ENCODE measurements around the gene DACT3.

DACT3 gene

DNA sequence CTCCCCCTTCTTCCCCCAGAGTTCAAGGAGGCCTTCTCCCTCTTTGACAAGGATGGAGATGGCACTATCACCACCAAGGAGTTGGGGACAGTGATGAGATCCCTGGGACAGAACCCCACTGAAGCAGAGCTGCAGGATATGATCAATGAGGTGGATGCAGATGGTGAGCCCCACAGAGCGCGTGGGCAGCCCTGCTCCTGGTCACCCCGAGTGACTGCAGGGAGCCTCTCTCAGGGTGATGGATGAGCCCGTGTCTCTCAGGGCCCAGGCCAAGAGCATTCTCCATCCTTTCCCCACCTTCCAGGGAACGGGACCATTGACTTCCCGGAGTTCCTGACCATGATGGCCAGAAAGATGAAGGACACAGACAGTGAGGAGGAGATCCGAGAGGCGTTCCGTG lies 52.8 kb downstream of the DACT3 start:
- Histone ChIP-seq H3K79me2 (ENCODE audit: insufficient read depth, low read length) (peaks cover 3% of the 10 kb centered on the region; the same call in 1 of the 2 replicates), H3K27ac (ENCODE audit: low read depth, low read length, poor library complexity, severe bottlenecking) (no peak overlapping the region), H3K9ac (ENCODE audit: low read length) (no peak overlapping the region), H3K36me3 (ENCODE audit: insufficient read depth, low read length) (peaks cover 56% of the 10 kb centered on the region), H3F3A (ENCODE audit: insufficient read depth, low read length) (no peaks in the 10 kb centered on the region; the same call in 1 of the 2 replicates), H4K20me1 (ENCODE audit: insufficient read depth, low read length) (no peaks in the 10 kb centered on the region), H3K27me3 (ENCODE audit: insufficient read depth, low read length) (no peaks in the 10 kb centered on the region), H3K4me1 (ENCODE audit: insufficient read depth, low read length, severe bottlenecking) (peaks cover 25% of the 10 kb centered on the region), H3K9me2 (ENCODE audit: low read depth, low read length) (no peaks in the 10 kb centered on the region), H2AFZ (ENCODE audit: low read length) (no peak overlapping the region), H3K4me2 (ENCODE audit: low read length) (no peak overlapping the region), H3K9me3 (ENCODE audit: low read length) (no peaks in the 10 kb centered on the region), H3K4me3 (ENCODE audit: low read depth, low read length, poor library complexity, severe bottlenecking) (no peak overlapping the region)
- TF ChIP-seq, protein P1, sequence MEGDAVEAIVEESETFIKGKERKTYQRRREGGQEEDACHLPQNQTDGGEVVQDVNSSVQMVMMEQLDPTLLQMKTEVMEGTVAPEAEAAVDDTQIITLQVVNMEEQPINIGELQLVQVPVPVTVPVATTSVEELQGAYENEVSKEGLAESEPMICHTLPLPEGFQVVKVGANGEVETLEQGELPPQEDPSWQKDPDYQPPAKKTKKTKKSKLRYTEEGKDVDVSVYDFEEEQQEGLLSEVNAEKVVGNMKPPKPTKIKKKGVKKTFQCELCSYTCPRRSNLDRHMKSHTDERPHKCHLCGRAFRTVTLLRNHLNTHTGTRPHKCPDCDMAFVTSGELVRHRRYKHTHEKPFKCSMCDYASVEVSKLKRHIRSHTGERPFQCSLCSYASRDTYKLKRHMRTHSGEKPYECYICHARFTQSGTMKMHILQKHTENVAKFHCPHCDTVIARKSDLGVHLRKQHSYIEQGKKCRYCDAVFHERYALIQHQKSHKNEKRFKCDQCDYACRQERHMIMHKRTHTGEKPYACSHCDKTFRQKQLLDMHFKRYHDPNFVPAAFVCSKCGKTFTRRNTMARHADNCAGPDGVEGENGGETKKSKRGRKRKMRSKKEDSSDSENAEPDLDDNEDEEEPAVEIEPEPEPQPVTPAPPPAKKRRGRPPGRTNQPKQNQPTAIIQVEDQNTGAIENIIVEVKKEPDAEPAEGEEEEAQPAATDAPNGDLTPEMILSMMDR (IDR thresholded peaks at IDR 0.05; ENCODE audit: low read length): no peak
- no peak for TF ChIP-seq EZH2 (IDR thresholded peaks at IDR 0.05; ENCODE audit: borderline replicate concordance, low read length)

DNA sequence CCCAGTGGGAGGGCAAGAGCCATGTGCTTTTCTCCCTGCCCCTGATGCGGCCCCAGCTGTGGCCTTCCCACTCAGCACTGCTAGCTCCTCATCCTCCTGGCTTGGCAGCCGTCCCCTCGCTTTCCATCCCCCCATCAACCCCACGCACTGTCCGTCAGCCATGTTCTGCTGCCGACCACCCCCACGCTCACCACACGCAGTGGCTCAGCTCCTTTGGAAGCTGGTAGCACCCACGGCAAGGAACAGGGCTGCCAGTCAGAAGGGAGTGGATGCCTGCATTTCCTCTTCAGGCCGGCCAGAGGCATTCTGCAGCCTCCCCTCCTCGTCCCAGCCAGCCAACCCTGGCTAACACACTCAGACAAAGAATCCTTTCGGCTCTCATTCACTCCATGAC lies 53.5 kb downstream of the DACT3 start:
- Histone ChIP-seq H3K4me2 (ENCODE audit: low read length) (no peak overlapping the region), H3K27ac (ENCODE audit: low read depth, low read length, poor library complexity, severe bottlenecking) (no peak overlapping the region), H3K27me3 (ENCODE audit: insufficient read depth, low read length) (no peaks in the 10 kb centered on the region), H3F3A (ENCODE audit: insufficient read depth, low read length) (no peaks in the 10 kb centered on the region; the same call in 1 of the 2 replicates), H3K9me2 (ENCODE audit: low read depth, low read length) (no peaks in the 10 kb centered on the region), H3K9ac (ENCODE audit: low read length) (no peak overlapping the region), H3K9me3 (ENCODE audit: low read length) (no peaks in the 10 kb centered on the region), H3K4me1 (ENCODE audit: insufficient read depth, low read length, severe bottlenecking) (peaks cover 28% of the 10 kb centered on the region), H3K4me3 (ENCODE audit: low read depth, low read length, poor library complexity, severe bottlenecking) (no peak overlapping the region), H3K79me2 (ENCODE audit: insufficient read depth, low read length) (peaks cover 9% of the 10 kb centered on the region; the same call in 1 of the 2 replicates), H2AFZ (ENCODE audit: low read length) (no peak overlapping the region), H4K20me1 (ENCODE audit: insufficient read depth, low read length) (no peaks in the 10 kb centered on the region), H3K36me3 (ENCODE audit: insufficient read depth, low read length) (peaks cover 56% of the 10 kb centered on the region)
- no peak for TF ChIP-seq EZH2 (IDR thresholded peaks at IDR 0.05; ENCODE audit: borderline replicate concordance, low read length)
- TF ChIP-seq, protein P1 (IDR thresholded peaks at IDR 0.05; ENCODE audit: low read length): no peak

DNA sequence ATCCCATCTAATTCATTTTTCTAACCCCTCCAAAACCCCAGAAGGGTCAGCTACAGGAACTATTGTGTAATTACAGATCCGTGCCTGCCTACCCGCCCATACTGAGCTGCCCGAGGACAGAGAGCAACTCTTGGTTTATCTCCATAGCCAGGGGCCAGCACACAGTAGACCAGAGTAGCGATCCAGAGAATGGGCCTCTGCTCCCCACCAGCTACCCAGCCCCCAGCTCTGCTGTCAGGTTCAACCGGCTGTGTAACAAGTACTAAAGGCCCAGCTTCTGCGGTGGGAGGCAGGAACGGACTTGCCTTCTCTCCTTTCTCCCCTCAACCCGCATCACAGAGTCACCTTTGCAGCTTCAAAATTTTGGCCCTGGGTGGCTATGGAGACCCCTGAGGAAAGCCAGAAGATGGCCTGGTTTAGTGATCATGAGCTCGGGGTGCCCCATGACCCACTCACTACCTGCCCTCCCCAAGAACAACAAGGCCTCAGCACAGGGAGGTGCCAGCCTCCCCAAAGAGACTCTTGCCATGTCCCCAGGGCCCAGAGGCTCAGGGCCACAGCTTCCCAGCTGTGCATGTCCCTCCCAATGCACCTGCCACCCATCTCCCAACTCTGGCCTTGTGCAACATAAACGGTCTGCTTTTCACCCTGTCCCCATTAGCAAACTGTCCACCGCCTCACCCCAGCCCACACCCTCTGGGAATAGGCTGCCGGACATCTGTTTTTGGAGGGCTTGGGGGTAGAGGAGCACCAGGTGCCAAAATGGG lies 54.1 kb downstream of the DACT3 start:
- Histone ChIP-seq H3K9me2 (ENCODE audit: low read depth, low read length) (no peaks in the 10 kb centered on the region), H3K4me1 (ENCODE audit: insufficient read depth, low read length, severe bottlenecking) (peaks cover 26% of the 10 kb centered on the region), H4K20me1 (ENCODE audit: insufficient read depth, low read length) (no peaks in the 10 kb centered on the region), H2AFZ (ENCODE audit: low read length) (no peak overlapping the region), H3K79me2 (ENCODE audit: insufficient read depth, low read length) (peaks cover 15% of the 10 kb centered on the region), H3K36me3 (ENCODE audit: insufficient read depth, low read length) (peaks cover 56% of the 10 kb centered on the region), H3F3A (ENCODE audit: insufficient read depth, low read length) (no peaks in the 10 kb centered on the region), H3K4me3 (ENCODE audit: low read depth, low read length, poor library complexity, severe bottlenecking) (no peak overlapping the region), H3K9me3 (ENCODE audit: low read length) (no peaks in the 10 kb centered on the region), H3K27ac (ENCODE audit: low read depth, low read length, poor library complexity, severe bottlenecking) (no peak overlapping the region), H3K4me2 (ENCODE audit: low read length) (no peak overlapping the region), H3K27me3 (ENCODE audit: insufficient read depth, low read length) (no peaks in the 10 kb centered on the region), H3K9ac (ENCODE audit: low read length) (no peak overlapping the region)
- no peak for TF ChIP-seq EZH2 (IDR thresholded peaks at IDR 0.05; ENCODE audit: borderline replicate concordance, low read length)
- TF ChIP-seq, protein P1 (IDR thresholded peaks at IDR 0.05; ENCODE audit: low read length): no peak
